Measurements from ENCODE around the gene IL17RE.

The IL17RE gene

GRCh38 chr3:9965200-9965875 lies 62.7 kb downstream of the IL17RE start:
- DNase-seq: no peak

All from NCI-H146 (cell line).